HG03060 (cell line): ENCODE measurements around the gene LMX1B.
"Not testable (repeated sequence)": the region's sequence is repeated elsewhere in the genome, so short reads cannot be mapped to it uniquely, and the experiment has no call there.

ENCODE experiments used
- ATAC-seq: cut with Tn5 transposase; IDR thresholded peaks from one replicate; pipeline ENCODE4 v1.9.1; 2021; ENCODE audit warnings: low read depth, moderate number of reproducible peaks; ENCODE audit not compliant: unreplicated experiment

LMX1B gene

DNA sequence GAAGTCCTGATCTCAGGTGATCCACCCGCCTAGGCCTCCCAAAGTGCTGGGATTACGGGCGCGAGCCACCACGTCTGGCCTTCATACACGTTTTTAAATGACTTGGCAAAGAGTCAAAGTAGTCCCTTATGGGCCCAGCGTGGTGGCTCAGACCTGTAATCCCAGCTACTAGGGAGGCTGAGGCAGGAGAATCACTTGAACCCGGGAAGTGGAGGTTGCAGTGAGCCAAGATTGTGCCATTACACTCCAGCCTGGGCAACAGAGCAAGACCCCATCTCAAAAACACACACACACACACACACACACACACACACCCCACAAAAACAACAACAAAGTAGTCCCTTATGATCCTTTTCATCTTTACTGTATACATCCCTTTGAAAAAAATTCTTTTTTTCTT lies 116.9 kb downstream of the LMX1B start:
- ATAC-seq: not testable (repeated sequence)

DNA sequence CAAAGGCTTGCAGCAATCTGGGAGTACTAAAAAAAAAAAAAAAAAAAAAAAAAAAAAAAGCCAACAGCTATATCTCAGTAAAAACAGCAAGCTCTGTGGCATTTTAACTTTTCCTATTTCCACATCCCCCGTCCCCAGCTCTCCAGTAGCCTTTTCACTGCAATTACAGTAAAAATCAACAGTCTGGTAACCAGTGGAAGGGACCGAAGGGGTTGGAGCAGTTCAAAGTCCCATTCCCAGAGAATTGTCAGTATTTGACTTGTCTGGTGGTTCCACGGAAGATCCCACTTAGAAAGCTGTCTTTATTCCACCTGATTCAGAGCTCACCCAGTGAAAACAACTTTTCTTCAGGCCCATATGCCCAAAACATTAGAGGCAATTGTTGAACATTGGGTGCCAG lies 119.3 kb downstream of the LMX1B start:
- ATAC-seq: no peak

DNA sequence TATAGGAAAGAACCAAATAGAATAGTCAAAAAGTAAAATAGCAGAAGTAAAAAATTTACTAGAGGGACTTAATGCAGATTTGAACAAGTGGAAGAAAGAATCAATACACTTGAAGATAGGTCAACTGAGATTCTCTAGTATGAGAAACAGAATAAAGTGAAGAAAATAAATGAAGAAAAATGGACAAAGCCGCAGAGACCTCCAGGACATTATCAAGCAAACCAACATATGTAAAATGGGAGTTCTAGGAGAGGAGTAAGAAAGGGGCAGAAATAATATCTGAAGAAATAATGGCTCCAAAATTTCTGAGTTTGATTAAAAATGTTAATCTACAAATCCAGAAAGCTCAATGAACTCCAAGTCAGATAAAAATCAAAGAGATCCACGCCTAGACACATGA lies 121.1 kb downstream of the LMX1B start:
- ATAC-seq: no peak

DNA sequence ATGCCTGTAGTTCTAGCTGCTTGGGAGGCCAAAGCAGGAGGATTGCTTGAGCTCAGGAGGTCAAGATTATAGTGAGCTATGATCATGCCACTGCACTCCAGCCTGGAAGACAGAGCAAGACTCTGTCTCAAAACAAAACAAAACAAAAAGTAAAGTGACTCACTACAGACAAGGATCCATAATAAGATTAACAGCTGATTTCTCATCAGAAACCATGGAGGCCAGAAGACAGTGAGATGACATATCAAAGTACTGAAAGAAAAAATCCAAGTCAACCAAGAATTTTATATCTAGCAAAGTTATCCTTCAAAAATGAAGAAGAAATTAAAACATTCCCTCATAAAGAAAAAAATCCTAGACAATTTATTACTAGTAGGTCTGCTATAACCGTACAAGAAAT lies 121.8 kb downstream of the LMX1B start:
- ATAC-seq: no peak

DNA sequence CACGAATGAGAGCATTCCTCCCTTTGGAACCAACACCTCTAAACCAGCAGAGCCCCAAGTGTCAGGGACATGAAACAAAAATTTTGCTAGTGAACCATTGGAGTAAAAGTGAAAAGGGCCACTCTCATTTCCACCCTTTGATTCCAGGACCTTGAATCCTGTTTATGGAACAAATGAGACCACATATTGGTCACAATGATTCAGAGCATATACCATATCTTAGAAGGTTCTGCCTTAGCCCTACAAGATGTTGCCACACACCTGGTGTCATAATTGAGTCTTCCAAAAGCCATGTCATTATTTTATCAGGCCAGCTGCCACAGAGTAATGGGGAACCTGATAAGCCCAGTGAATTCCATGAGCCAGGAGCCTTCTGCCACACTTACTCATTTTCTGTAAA lies 124.8 kb downstream of the LMX1B start:
- no peak for ATAC-seq

DNA sequence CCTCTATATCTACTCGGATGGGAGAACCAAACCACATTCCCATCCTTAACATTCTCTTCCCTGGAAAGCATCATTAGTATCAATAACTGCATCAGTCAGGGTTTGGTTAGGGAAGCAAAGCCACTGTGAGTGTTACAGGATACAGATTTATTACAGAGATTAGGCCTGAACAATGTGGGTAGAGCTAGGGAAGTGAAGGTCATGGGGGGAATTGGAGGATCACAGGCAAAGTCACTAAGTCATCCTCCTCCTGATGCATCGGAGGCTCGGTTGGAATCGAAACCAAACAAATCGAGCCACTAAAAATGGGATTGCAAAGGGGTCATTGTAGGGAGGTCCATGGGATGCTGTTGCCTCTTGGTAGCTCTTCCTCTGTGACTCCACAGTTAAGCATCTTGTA lies 129.3 kb downstream of the LMX1B start:
- ATAC-seq: no peak

DNA sequence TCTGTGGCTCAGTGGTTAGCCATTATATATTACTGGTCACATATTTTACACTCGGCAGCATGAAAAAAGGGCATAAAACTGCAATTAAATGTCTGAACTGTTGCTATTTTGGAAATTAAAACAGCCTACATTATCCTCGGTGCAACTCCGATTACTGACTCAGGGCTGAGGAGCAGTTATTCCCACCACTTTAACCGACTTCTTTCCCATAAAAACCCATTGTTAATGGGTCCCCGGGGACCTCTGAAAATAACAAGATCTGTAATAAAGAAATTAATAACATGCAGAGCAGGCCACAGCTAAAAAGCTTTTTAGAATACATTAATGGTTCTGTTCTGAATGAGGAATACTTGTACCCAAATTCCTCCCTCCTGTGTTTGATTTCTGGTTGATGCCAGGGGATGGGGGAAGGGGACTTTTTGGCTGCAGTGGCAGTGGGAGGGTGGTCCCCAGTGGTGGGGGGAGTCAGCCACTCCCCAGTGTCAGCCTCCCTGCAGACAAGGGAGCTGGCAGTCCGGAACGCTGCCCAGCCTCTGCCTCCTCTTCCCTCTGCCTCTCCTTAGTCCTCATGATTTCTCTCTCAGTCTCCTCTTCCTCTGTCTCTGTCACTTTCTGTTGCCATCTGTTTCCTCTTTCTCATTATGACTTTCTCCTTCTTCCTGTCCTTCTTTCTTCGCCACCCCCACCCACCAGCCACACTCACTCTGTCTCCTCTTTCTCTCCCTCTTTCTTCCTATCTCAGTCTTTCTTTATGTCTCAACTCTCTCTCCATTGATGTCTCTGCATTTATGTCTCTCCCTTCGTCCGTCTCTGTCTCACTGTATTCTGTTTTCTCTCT lies 132.1 kb downstream of the LMX1B start:
- ATAC-seq: no peak
